Neuron (in vitro differentiated cells): Measurements from ENCODE around the gene PDXDC1.
"Not testable (repeated sequence)": the region's sequence is repeated elsewhere in the genome, so short reads cannot be mapped to it uniquely, and the experiment has no call there.

Experiments used
- H2AFZ ChIP-seq: one replicate; pipeline ENCODE4 v1.6.1; 2013; ENCODE audit warnings: low read depth, mild to moderate bottlenecking, inconsistent platforms, low read length, moderate library complexity
- H3K27me3 ChIP-seq: one replicate; pipeline ENCODE4 v1.6.1; 2013; ENCODE audit warnings: low read length; ENCODE audit not compliant: insufficient read depth
- H3K36me3 ChIP-seq: one replicate; pipeline ENCODE4 v1.6.1; 2013; ENCODE audit warnings: low read length; ENCODE audit not compliant: insufficient read depth
- H3K4me1 ChIP-seq: one replicate; pipeline ENCODE4 v1.6.1; 2013; ENCODE audit warnings: low read length; ENCODE audit not compliant: insufficient read depth
- H3K4me3 ChIP-seq: 2 replicates; pipeline ENCODE4 v1.5.1; 2013; ENCODE audit warnings: mild to moderate bottlenecking, low read length, moderate library complexity
- H3K9me3 ChIP-seq: one replicate; pipeline ENCODE4 v1.6.1; 2013; ENCODE audit warnings: low read length

The PDXDC1 gene

DNA sequence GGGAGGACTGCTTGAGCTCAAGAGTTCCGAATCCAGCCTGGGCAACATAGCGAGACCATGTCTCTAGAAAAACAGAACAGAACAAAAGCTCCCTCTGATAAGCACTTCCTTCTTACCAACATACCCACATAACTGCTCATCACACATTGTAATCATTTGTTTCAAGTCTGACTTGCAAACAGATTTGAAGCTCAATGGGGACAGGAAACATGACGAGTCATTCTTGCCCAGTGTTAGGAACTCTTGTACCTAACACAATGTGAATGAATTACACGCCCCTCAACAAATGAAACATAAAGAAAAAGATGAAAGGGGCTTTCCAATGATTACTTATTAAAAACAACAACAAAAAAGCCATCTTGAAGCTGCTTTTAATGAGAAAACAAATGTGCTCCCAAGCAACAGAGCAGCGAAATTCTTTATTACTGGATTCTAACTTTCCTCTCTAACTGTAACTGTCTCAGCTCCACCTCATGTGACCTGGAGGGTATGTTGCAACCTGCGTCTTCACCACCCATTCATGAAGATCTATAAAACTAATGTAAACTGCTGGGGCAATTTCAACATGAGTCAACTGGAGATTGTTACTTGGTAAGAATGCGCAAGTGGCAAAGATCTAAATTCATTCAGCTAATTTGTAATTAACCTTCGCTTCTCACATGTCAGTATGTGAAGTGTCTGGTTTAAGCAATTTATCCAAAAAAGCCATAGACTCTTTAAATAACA, 87.4 kb downstream of the PDXDC1 start:
- not testable (repeated sequence) for H2AFZ ChIP-seq, H3K4me3 ChIP-seq, H3K9me3 ChIP-seq, H3K27me3 ChIP-seq, H3K4me1 ChIP-seq
- H3K36me3 ChIP-seq: peaks cover 56% of the 10 kb centered on the region

DNA sequence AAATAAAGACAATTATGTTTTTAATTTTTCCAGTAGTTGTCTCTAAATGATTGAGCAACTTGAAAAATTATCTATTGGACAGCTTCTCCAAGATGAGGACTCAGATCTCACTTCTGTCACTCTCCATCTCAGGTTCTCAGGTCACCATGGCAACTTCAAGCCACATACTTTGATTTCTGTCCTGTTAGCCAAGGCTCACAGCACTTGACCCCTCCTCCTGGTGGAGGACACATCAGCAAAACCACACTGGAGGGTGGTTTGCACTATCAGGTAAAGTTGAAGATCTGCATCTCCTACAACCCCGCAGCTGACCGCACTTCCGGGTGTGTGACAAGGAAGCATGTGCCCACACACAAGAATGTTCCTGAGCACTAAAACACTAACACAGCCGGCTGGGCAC, 91.1 kb downstream of the PDXDC1 start:
- H3K4me3 ChIP-seq, H3K4me1 ChIP-seq, H3K27me3 ChIP-seq, H3K9me3 ChIP-seq, H2AFZ ChIP-seq: not testable (repeated sequence)
- peaks cover 45% of the 10 kb centered on the region for H3K36me3 ChIP-seq

DNA sequence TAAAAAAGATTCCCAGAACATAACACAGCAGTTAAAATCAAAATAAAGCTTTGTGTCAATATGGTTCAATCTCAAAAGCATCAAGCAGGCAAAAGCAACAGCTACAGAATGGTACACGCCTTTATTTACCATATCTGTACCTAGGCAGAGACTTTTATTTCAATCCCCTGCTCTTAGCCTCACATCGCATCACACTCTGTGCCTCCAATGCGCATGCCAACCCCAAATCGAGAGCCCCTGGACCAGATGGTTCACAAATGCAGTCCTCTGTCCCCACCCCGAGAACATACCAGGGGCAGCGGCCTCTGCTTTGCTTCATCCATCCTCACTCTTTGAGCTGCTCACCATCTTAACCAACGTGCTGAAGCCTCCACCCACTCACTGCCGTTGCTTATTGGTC, 91.9 kb downstream of the PDXDC1 start:
- H3K9me3 ChIP-seq, H2AFZ ChIP-seq: not testable (repeated sequence)
- peaks cover 38% of the 10 kb centered on the region for H3K36me3 ChIP-seq

DNA sequence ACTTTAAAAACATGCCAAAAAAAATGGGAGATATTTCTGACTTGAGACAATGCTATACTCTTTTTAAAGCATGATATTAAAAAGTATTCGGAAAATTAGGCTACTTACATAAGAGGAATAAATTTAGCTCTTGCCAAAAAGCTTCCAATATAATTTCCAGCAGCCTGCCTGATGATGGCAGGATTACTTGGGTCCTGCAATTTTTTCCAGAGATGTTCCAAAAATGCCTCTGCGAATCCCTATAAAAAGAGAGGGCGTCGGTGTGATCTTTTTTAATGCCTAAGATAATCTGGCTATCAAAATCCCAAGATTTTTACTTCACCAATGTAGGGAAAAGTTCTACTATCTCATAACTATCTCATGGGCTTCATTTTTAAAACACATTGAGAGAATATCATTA, 96.2 kb downstream of the PDXDC1 start:
- H3K36me3 ChIP-seq: peaks cover 48% of the 10 kb centered on the region
- not testable (repeated sequence) for H3K4me3 ChIP-seq

More for the DNA sequence above, 91.9 kb downstream of the PDXDC1 start:
- not testable (repeated sequence) for H3K4me1 ChIP-seq, H3K27me3 ChIP-seq, H3K4me3 ChIP-seq

DNA sequence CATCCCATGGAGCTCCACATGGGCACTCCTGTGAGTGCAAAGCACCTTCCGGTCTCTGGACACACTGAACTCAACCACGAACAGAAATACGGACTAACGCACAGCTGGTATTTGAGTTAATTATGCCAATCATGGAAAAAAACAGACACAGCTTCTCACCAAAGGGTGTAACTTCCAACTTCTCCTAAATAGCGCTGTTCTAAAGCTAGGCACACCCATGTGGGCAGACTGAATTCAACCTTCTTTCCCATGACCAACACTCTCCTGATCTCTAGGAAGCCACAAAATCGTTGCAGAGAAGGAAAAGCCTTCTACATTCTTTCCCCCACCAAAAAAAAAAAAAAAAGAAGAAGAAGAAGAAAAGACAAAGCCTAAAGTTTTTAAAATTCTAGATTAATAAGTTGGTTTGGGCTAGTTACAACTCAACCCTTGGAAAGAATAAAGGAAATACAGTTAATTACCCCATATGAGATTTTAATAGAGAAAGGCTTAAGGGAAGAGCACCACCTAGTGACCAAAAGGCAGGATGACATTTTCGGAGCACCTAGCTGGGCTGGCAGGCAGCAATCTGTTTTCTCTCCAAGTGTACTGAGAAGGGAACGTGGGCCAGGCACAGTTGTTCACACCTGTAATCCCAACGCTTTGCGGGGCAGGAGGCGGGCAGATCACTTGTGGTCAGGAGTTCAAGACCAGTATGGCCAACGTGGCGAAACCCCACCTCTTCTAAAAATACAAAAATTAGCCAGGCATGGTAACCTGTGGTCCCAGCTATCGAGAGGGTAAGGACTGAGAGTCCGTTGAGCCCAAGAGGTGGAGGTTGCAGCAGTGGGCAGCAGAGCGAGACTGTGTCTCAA, 97.3 kb downstream of the PDXDC1 start:
- not testable (repeated sequence) for H2AFZ ChIP-seq, H3K9me3 ChIP-seq, H3K4me3 ChIP-seq, H3K27me3 ChIP-seq, H3K4me1 ChIP-seq
- H3K36me3 ChIP-seq: peaks cover 49% of the 10 kb centered on the region

More for the DNA sequence above, 96.2 kb downstream of the PDXDC1 start:
- not testable (repeated sequence) for H3K4me1 ChIP-seq, H2AFZ ChIP-seq, H3K9me3 ChIP-seq, H3K27me3 ChIP-seq

DNA sequence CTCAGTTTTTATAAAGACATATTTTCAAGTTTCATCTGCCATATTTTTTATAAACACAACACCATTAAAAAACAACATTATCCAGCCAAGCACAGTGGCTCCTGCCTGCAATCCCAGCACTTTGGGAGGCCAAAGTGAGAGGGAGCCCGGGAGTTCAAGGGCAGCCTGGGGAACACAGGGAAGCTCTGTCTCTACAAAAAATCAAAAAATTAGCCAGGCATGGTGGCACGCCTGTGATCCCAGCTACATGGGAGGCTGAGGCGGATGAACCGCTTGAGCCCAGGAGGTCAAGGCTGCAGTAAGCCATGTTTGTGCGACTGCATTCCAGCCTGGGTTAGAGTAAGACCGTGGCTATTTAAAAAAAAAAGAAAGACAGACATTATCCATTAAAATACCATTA, 98.3 kb downstream of the PDXDC1 start:
- Histone ChIP-seq H3K36me3 (peaks cover 49% of the 10 kb centered on the region), H3K27me3 (no peaks in the 10 kb centered on the region), H3K9me3 (no peaks in the 10 kb centered on the region), H2AFZ (no peak overlapping the region), H3K4me1 (no peaks in the 10 kb centered on the region), H3K4me3 (no peak overlapping the region)

DNA sequence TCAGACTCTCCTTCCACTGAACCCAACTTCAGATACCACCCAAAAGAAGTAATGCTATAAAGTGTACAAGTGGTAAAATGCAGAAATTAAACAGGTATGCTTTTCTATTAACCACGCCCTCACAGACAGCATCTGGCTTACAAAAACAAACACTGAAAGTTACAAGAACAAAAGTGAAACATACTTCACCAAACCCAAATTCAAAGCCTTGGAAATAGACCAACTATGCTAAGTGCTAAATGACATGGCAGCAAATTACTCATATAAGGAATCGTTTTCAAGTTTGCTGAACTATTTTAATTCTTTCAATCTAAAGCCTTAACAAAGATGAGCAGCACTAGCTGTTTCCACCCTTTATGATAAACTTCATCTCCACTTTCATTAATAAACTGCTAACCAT, 101.3 kb downstream of the PDXDC1 start:
- not testable (repeated sequence) for H3K9me3 ChIP-seq, H3K4me1 ChIP-seq, H2AFZ ChIP-seq, H3K4me3 ChIP-seq, H3K27me3 ChIP-seq
- peaks cover 49% of the 10 kb centered on the region for H3K36me3 ChIP-seq

DNA sequence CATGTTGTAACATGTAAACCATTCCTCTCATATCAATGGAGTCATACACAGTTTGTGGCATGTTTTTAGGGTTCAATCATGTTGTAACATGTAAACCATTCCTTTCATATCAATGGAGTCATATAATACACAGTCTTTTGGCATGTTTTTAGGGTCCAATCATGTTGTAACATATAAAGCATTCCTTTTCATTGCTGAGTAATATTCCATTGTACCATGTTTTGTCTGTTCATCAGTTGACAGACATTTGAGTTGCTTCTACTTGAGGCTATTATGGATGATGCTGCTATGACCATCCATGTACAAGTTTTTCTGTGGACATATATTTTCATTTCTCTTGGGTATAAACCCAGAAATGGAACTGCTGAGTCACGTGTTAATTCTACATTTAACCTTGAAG, 106.1 kb downstream of the PDXDC1 start:
- H3K9me3 ChIP-seq, H3K27me3 ChIP-seq, H3K4me1 ChIP-seq, H3K4me3 ChIP-seq, H2AFZ ChIP-seq: not testable (repeated sequence)
- H3K36me3 ChIP-seq: peaks cover 29% of the 10 kb centered on the region

DNA sequence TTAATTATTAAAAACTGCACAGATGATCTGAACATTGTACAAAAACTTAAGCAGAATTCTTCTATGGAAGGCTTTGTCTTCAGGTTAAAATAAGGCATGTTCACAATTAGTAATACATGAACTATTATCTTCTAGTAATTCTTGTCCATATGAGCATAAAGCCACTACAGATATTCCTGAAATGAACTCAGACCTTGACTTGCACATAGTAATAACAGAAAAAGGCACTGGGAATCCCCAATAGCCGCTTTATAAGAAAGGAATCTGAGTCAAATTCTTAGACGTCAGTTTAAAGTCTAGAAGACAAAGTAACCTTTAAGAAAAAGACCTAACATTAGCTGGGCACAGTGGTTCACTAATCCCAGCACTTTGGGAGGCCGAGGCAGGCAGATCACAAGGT, 108.0 kb downstream of the PDXDC1 start:
- not testable (repeated sequence) for H3K4me3 ChIP-seq, H2AFZ ChIP-seq, H3K4me1 ChIP-seq, H3K27me3 ChIP-seq, H3K9me3 ChIP-seq
- peaks cover 24% of the 10 kb centered on the region for H3K36me3 ChIP-seq

DNA sequence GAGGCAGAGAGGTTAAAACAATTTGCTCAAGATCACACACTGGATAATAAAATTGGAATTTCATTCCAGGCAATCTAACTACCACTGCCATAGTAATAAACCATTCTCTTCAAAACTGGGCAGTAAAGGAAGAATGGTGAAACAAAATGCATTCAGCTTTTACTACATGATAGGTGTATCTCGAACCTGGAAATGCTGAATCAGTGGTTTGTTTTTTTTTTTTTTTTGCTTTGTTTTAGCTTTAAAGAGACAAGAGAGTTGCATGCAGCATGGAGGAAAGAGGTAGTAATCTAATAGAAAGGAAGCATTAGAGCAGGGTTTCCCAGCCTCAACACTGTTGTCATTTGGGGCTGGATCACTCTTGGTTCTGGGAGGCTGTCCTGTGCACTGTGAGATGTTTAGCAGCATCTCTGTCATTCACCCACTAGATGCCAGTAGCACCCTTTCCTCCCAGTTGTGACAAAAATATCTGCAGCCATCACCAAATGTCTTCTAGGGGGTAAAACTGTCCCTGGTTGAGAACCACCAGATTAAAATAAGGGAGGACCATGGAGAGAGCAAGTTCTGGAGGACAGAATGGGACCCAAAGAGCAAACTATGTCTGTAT, 115.9 kb downstream of the PDXDC1 start:
- not testable (repeated sequence) for H3K9me3 ChIP-seq, H3K4me1 ChIP-seq, H3K36me3 ChIP-seq, H3K4me3 ChIP-seq, H3K27me3 ChIP-seq, H2AFZ ChIP-seq

DNA sequence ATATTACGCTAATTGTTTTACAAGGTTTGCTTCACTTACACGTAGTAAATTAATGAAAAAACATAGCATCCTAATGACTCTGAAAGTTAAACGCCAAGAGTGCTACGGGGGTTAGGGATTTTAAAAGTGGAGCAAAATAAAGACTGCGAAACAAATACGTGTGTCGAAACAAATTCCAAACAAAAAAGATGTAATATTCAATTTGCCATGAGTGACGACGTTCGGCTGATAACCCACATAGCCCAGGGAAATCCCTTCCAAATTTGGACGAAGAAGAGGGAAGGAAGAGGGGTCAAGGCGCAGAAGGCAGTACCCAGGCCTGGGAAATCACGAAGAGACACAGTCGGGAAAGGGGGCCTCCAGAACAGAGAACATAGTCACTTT, 118.7 kb downstream of the PDXDC1 start:
- not testable (repeated sequence) for H3K4me1 ChIP-seq, H3K9me3 ChIP-seq, H3K36me3 ChIP-seq, H2AFZ ChIP-seq, H3K27me3 ChIP-seq
- H3K4me3 ChIP-seq: peak overlapping the region; percentile 63

DNA sequence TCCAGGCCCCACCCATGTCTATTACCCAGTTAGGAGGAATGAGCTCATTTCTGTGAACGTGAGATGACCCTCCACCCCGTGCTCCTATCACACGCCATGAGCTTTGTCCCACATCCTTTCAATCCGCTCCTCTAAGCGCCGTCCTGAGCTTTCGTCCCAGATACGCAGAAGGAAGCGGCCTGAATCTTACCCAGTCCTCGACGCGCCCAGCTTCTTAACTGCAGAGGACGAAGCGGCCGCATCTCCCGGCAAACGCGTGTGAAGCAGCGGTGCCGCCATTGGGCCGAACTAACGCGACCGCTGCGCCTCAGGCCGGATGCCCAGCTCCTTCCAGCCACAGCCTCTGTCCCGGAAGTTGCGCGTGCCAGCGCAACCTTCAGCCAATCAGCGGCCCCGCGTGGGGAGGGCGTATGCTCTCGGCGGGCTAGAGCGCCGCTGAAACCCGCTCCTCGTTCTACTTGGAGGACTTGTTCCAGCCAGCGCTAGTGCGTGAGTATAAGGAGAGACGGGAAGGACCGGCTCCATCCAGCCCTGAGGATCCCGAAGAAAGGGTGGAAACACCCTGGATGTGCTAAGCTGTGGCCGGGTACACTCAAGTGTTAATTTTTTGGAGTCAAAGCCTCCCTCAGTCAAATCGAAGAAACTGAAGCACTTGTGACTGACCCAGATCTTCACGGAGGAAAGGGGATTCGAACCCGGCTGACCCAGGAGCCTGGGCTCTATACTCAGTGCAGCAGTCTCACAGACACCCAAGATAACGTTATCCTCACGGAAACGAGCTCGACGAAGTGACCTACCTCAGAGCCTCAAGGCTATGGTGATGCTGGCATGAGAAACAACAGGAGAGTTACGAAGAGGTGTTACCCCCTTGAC, 119.4 kb downstream of the PDXDC1 start, which contains the start of gene RRN3:
Gene RRN3, minus strand, starts transcription at position 318 of the 873 bp plus-strand sequence. Its CDS starts 39 bp downstream, at position 279.
- H3K4me1 ChIP-seq, H3K36me3 ChIP-seq, H3K27me3 ChIP-seq, H3K9me3 ChIP-seq, H2AFZ ChIP-seq: not testable (repeated sequence)
- peak within 1 kb of the TSS; percentile 63 for H3K4me3 ChIP-seq

DNA sequence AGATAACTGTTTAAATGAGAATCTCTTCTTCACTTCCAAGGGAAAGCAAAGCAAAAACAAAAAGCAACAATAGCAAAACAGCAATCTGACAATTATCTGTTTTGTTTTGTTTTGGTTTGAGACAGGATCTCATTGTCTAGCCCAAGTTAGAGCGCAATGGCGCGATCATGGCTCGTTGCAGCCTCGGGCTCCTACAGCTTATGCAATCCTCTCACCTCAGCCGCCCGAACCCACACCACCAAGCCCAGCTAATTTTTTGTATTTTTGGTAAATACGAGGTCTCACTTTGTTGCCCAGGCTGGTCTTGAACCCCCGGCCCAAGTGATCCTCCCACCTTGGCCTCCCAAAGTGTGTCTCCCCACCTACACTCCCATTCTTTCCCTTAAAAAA, 121.8 kb downstream of the PDXDC1 start:
- not testable (repeated sequence) for H2AFZ ChIP-seq, H3K36me3 ChIP-seq, H3K9me3 ChIP-seq, H3K27me3 ChIP-seq, H3K4me3 ChIP-seq, H3K4me1 ChIP-seq
